Lower leg skin (tissue), 4 donors: ENCODE data around the gene PTRHD1. TPM values are rescaled to one million over a fixed set of nuclear protein-coding genes. Genes with fewer than 3 reads are reported as not detected.

ENCODE experiments used
- DNase-seq, 2 donors: peaks; one replicate each; pipeline ENCODE4 v3.0.0-alpha.2; 2019; ENCODE audit warnings: low spot score in 2 of 2
- H3K4me3 ChIP-seq: fragments of 200-600 bp; sonication (generic); 2 replicates; pipeline ENCODE4 v1.5.1; 2017; ENCODE audit warnings: mild to moderate bottlenecking, low read depth; ENCODE audit not compliant: poor library complexity, severe bottlenecking
- CTCF ChIP-seq, 3 donors: fragments of 450-650 bp; IDR thresholded peaks; one replicate each; pipeline ENCODE4 v1.5.1; 2016; ENCODE audit warnings: antibody characterized with exemption in 3 of 3, mild to moderate bottlenecking in 3 of 3, moderate library complexity in 2 of 3
- POLR2A ChIP-seq, 2 donors: fragments of 450-650 bp; IDR thresholded peaks; one replicate each; pipeline ENCODE4 v1.6.1; 2016 to 2017; ENCODE audit warnings: antibody characterized with exemption in 2 of 2, mild to moderate bottlenecking in 1 of 2, moderate library complexity in 1 of 2
- WGBS, 2 donors: methylation state at CpG; one replicate each; pipeline ENCODE4 v1.1.5; 2018; 5-methylcytosine and 5-hydroxymethylcytosine counted together
- intact Hi-C: fragments of 100-400 bp; cut with DNase I; formaldehyde crosslinking; loops from one replicate; pipeline ENCODE4 v1.15.0; 2023; ENCODE audit warnings: low total_unique reads
- total RNA-seq, 4 donors: library from RNA; depleted of rRNA; stranded (reverse); fragments of >200 nt; gene quantifications; one replicate each; pipeline ENCODE4 v1.1.0, GENCODE V29; 2016

PTRHD1 gene
- total RNA-seq, 4 donors from 2014 or later = 13.6 to 39.7 (median 30.2) TPM

GRCh38 chr2:24816884-24817283, 23.7 kb upstream of the PTRHD1 start:
- TF ChIP-seq CTCF (IDR thresholded peaks at IDR 0.05) = no peak
- no peak for TF ChIP-seq POLR2A (IDR thresholded peaks at IDR 0.05)

GRCh38 chr2:24816404-24816803, 23.2 kb upstream of the PTRHD1 start:
- no peak overlapping the region for H3K4me3 ChIP-seq
- 92 to 95% methylated on average over 6 of the region's 6 CpGs for WGBS, 2 donors
- no peak for DNase-seq
- intact Hi-C loops = no loop called here
- TF ChIP-seq POLR2A (IDR thresholded peaks at IDR 0.05) (no peak), CTCF (IDR thresholded peaks at IDR 0.05) (no peak)

More at GRCh38 chr2:24816884-24817283, 23.7 kb upstream of the PTRHD1 start:
- no peak for DNase-seq
- WGBS, 2 donors = 86 to 94% methylated on average over 4 of the region's 4 CpGs
- intact Hi-C loops = no loop called here
- H3K4me3 ChIP-seq = no peak overlapping the region

DNA sequence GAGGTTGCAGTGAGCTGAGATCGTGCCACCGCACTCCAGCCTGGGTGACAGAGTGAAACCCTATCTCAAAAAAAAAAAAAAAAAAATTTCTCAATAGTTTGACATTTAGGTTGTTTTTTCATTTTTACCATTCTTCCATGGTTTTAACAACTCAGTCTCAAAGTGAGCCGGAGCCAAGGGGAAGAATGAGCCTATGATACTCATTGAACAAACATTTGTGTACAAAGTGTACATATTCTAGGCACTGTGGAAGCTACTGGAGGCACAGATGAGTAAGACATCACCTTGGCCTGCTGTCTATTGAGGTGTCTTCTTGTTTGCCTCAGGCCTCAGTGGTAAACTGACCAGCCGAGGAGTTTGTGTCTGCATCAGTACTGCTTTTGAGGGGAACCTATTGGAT, 22.0 kb upstream of the PTRHD1 start:
- DNase-seq = no peak
- no peak overlapping the region for H3K4me3 ChIP-seq
- intact Hi-C loops = no loop called here
- 95 to 96% methylated on average over 4 of the region's 4 CpGs for WGBS, 2 donors
- TF ChIP-seq POLR2A (IDR thresholded peaks at IDR 0.05) (no peak), CTCF (IDR thresholded peaks at IDR 0.05) (no peak)

DNA sequence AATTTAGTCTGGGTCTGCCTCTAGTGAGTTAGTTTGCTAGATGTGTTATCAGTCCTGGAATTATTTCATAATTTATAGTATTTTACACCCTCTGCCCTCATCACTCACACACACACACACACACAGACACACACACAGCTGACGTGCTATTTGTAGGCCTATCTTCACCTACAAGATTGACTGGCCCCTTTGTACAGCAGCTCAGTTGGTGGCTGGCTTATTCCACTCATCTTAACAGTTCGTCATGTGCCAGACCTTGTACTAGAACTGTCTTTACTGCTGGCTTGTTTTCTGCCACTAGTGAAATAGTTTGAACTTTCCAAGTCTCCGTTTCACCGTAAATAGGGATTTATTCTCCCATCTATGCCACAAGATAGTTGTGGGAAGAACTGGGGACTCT, 21.3 kb upstream of the PTRHD1 start:
- TF ChIP-seq CTCF (IDR thresholded peaks at IDR 0.05) (no peak), POLR2A (IDR thresholded peaks at IDR 0.05) (no peak)
- intact Hi-C loops = no loop called here
- WGBS, 2 donors = 90 to 96% methylated on average over 4 of the region's 4 CpGs
- no peak overlapping the region for H3K4me3 ChIP-seq
- no peak for DNase-seq

DNA sequence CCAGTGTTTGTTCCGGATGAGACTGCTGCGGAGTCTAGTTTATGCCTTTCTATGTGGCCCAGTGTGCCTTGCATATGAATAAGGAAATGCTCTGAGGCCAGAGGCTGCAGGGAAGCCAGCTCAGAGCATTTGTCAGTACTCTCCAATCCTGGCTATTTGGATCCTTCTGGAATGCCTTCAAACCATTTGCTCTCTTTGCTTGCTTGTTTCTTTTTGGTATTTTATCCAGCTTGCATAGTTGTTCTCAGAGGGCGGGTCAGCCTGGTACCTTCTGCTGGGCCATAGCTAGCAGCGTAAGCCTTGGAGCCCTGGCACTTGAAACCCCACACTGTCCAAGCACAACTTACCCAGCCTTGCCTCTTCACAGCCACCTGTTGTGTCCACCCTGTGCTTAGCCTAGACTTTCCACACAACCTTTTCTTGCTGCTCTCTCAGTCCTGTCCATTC, 20.5 kb upstream of the PTRHD1 start:
- no peak for DNase-seq
- intact Hi-C loops = no loop called here
- H3K4me3 ChIP-seq = no peak overlapping the region
- TF ChIP-seq POLR2A (IDR thresholded peaks at IDR 0.05) (no peak), CTCF (IDR thresholded peaks at IDR 0.05) (no peak)
- 99% methylated on average over 4 of the region's 4 CpGs for WGBS, 2 donors

DNA sequence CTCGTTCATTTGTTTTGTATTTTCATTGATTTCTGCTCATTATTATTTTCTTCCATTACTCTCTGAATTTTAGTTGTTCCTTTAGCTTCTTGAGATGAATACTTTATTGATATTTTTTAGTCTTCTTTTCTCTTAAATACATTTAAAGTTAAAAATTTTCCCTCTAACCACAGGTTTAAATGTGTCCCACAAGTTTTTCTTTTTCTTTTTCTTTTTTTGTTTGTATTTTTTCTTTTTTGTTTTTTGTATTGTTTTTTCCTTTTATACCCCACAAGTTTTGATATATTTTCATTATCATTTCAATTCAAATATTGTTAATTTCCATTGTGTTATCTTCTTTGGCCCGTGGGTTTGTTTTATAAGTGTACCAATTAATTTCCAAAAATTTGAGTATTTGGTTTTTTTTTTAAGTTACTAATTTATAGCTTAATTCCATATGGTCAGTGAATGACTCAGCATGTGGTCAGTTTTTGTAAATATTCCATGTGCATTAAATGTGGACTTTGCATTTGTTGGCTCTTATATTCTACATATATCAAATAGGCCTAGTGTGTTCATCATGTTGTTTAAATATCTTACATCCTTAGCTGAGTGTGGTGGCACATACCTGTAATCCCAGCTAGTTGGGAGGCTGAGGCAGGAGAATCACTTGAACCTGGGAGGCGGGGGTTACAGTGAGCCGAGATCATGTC, 16.3 kb upstream of the PTRHD1 start:
- WGBS, 2 donors = 86 to 88% methylated on average over 4 of the region's 4 CpGs
- TF ChIP-seq POLR2A (IDR thresholded peaks at IDR 0.05) (no peak), CTCF (IDR thresholded peaks at IDR 0.05) (no peak)
- no peak for DNase-seq
- no peak overlapping the region for H3K4me3 ChIP-seq
- intact Hi-C loops = no loop called here
